C4-2B (cell line): ENCODE measurements around the gene CDT1.

Experiments
- CTCF ChIP-seq: fragments of 450-650 bp; conservative IDR thresholded peaks from 2 replicates; pipeline ENCODE4 v1.5.1; 2017; ENCODE audit warnings: mild to moderate bottlenecking
- ZFX ChIP-seq: fragments of 450-650 bp; IDR thresholded peaks from 2 replicates; pipeline ENCODE4 v1.6.1; 2017

GRCh38 chr16:88831838-88832237, 28.2 kb downstream of the CDT1 start:
- TF ChIP-seq CTCF (no peak; the same call in 1 of the 2 replicates), ZFX (no peak)
